Left kidney (tissue), 2 donors: ENCODE data around the gene POU6F2. TPM values are rescaled to one million over a fixed set of nuclear protein-coding genes. Genes with fewer than 3 reads are reported as not detected.

Experiments used
- DNase-seq: peaks from one replicate; pipeline ENCODE4 v3.0.0-alpha.2; 2013
- polyA plus RNA-seq: library from polyadenylated mRNA; unstranded; fragments of 120-200 nt; gene quantifications from one replicate; pipeline ENCODE4 v1.2.1, GENCODE V29; 2013; ENCODE audit not compliant: insufficient read length

POU6F2 gene
- polyA plus RNA-seq, 1 donor: 0.18 TPM

DNA sequence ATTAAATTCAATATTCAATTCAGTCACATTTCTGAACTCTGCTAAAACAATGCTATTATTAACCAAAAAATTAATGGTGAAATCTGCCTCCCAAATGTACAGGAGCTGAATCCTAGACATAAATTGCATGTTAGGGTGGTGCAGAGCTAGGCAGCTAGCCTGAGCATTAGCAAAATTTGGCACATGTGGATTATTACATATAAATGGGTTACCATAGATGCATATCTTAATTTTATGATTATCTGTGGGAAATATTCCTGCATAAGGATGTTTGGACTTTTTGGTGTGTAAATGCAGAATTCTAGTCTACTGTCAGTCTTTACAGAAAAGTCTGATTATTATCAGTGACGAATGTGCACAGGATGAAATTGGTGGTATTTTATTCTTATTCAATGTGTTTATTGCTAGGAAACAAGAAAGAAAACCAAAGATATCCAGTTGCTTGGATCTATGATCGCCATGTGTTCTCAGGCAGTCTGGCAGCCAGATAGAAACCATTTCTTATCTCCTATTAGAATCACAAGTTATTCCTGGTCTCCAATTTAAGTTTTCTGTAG lies 150.7 kb downstream of the POU6F2 start:
- DNase-seq: no peak

DNA sequence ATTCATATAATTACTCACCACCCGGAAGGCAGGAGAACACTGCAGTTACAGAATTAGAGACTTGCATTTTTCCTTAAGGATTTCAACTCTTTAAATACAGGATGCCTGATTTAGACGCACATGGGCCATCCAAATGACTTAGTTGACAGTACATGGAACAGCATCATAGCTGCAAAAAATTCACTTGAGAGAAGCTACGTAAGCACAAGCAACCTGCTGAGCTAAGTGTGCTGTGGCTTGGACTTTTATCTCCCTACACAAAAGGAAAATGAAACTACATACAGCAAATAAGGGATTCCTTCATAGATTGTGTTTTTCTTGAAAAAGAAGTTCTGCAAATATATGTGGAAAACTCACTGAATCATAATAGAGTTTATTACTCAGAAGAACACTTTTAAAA lies 152.6 kb downstream of the POU6F2 start:
- no peak for DNase-seq

DNA sequence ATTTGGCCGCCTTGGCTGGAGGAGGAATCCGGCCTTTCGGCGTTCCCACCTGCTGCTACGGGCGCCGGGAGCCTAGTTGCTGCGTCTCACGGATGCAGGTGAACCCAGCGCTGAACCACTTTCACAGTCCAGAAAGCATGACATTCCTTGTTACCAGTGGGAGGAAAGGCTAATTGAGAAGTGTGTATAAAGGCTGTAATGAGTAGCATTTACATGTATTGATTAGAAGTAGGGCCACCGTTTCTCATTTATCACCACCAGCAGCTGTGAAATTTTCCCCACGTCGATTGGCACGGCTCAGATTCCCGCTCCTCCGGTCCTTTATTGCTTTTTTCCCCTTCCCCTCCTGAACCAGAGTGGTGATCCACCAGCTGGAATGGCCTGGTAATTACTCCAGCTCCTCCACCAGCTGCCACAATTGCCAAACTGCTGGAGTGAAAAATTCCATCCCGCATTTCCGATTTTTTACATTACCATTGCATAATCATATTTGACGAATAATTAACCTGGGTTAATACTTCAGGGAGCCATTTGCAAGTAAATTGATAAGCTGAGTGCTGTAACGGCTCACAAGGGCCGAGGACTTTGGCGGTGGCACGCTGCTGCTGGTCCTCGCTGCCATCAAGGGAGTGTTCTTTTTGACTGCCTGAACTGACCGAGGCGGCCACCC lies 153.3 kb downstream of the POU6F2 start:
- DNase-seq: peak; percentile 26

DNA sequence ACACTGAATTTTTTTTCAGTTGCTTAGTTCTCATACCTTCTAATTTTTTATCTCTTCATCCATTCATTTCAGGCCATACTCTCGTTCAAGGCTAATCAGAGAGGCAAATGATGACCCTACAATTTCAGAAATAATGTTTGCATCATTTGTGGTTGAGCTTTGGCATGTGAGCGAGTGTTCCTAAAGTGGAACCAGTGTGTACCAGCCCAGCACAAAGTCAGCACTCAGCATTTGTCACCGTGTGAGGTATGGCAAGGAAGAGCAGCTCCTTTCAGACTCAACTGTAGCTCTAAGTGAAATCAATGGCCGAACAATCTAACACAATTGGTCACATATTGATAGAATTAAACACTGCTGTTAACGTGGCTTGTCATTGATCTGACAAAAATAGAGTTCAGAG lies 154.6 kb downstream of the POU6F2 start:
- DNase-seq: no peak

DNA sequence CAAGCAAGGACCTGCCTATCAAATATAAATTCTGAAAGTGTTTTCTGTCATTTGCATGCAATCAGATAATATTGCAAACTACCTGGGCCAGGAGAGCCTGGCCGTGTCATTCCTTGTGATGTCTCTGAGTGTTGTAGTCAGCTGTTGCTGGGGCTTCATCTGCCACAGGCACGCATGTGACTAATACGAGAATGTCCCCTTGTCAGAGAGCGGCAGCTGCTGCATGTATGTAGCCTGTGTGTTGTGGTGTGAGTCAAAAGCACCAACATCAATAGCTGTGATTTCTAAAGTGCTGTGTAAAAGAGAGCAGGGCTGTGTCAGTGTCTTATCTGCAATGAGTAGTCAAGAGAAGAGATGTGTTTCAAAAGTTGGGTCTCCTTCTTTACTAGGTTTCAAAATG lies 155.4 kb downstream of the POU6F2 start:
- DNase-seq: no peak

DNA sequence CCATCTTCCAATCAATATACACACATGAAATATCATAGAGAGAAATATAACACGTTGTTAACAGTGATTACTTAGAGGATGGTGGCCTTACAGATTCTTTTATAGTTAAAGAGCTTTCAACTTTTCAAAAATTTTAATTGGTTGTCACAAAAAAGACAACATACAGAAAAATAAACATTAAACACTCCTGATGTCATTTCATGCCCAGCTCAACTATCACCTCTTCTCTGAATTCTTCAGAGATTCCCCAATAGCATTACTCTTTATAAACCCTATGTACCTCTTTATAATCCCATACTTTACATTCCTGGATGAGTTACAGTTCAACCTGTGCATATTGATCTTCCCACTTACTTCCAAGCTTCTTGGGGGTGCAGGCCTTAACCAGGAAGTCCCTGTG lies 159.8 kb downstream of the POU6F2 start:
- no peak for DNase-seq

DNA sequence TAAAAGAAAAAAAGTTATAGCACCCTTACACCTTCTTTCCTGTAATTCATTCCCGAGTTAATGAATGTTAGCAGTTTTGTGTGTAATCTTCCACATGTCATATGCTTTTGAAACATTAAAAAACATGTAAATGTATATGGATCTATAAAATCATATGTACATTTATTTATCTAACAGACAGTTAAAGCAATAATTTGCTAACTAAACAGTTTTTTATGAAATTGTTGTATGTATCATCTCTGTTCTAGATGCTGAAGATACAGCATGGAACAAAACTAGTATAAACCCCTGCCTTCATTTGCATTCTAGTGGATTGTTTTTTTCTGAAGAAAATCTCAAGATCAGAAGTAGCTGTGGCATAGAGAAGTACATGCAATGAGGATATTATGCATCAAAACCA lies 165.0 kb downstream of the POU6F2 start:
- no peak for DNase-seq

DNA sequence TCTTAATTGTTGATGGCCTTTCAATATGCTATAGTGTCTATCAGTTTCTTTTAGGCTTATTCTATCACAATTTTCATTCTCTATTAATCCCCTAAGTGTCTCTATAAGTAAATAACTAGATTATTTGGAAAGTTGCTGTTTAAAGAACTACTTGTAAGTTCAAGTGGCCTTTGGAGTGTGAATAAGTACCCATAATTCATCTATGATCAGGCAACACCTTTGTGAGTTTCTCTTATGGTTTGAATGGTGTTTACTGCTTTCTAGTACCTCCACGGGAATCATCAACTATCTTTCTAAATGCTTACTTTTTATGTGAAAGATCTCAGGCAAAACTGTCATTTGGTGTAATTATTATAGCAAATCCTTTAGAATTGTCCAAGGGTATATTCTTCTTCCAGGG lies 166.7 kb downstream of the POU6F2 start:
- no peak for DNase-seq

DNA sequence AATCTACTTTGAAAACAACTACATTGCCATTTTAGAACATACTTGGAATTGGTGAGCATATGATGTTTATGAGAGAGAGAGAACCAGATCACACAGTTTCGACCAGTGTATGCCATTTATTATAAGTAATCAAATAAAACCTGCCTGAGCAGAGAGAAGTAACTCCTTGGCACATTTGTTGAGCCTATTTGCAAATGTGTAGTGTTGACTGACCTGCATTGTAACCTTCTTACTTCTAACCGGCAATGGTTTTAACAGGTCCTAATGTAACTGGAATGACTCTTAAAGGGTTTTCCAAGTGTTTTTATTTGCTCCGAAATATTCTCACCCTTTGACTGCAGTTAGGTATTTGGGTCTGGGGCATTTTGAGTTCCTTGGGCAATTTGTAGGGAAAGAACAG lies 167.6 kb downstream of the POU6F2 start:
- no peak for DNase-seq

DNA sequence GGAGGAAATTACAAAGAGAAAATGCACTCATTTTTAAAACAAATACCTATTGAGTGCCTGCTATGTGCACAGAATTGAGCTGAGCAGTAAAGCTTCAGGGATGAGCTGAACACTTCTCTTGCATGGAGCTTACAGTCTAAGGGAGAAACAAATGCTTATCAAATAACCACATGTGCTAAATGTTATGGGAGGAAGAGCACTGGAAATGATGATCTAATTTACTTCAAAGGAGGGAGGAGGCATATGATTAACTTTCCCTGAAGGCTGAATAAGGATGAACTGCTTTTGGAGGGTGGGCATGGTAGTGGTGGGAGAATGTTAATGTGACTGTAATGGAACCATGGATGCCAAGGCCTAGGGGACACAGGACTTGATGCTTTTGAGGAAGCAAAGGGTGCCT lies 168.2 kb downstream of the POU6F2 start:
- DNase-seq: no peak

DNA sequence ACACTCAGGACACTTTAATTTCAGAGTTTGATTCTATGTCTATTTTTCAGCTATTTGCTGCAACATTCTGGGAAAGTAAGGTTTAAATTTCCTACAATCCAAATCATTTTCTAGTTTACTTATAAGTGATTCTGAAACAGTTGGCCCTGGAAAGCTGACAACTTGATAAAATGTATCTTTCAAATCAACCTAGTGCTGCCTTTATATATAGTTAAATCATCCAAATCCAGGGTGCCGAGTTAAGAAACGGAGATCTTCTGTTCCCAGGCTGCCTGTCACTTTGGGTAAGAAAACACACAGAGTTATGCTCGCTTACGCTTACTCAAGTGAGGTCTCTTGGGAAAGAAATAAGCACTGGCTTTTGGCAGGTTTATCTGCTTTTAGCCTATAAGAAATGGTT lies 175.0 kb downstream of the POU6F2 start:
- DNase-seq: no peak

DNA sequence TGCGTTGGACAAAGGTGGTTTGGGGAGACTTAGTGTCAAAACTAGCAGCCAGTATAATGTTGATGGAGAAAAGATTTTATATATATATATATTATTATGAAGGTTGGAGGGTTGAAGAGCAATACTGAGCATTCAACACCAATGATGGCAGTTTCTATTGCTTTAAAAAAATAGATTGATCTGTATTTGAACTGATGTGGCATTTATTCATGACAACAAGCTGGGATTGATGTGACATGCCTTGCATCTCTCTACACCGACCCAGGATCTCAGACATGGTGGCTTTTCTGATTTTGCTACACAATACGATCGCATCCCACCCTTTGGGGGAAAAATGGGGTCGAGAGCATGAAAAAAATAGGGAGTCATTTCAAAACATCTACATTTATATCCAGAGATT lies 175.4 kb downstream of the POU6F2 start:
- DNase-seq: no peak

DNA sequence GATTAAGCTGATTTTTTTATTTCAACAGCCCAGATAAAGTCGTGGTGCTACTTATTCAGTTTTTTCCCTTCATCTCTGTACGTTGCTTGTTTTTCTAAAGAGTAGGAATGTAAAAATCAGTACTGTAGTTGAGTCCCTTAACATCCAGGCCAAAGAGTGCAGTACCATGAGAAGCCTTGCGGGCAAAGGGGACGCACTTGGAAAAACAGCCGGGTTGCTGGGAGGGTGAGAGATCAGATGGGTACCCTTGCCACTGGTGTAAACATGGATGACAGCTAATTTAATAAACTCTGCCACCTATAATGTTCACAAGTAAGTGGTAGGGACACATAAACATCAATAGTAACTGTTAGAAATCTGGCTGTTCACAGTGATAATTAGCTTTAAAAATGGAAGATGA lies 175.9 kb downstream of the POU6F2 start:
- DNase-seq: no peak

DNA sequence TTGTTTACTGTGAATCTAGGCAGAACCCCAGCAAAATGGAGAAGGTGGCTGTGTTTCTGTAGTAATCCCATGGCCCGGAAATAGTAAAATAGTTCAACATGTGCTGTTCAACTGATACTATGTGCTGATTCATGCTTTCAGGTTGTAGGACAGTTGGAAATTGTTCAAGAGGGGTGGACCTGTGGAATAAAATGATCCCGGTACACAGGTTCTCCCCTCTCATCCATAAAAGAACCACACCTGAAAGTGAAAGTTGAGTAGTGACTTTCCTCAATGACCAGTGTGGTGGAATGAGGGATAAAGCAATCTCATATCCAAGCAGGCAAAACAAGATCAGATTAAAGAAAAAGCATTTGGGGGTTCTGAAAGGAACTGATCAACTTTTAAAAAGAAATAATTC lies 177.1 kb downstream of the POU6F2 start:
- DNase-seq: no peak

DNA sequence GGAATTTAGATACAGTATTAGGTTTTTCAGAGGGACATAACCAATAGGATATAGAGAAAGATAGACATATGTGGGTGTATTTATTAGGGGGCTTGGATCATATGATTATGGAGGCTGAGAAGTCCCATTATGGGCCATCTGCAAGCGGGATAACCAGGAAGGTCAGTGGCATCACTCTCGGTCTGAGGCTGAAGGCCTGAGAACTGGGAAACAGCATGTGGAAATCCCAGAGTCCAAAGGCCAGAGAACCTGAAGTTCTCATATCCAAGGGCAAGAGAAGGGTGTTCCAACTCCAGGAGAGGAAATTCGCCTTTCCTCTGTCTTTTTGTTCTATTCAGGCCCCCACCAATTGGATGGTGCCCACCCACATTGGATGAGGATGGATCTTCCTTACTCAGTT lies 180.7 kb downstream of the POU6F2 start:
- no peak for DNase-seq

DNA sequence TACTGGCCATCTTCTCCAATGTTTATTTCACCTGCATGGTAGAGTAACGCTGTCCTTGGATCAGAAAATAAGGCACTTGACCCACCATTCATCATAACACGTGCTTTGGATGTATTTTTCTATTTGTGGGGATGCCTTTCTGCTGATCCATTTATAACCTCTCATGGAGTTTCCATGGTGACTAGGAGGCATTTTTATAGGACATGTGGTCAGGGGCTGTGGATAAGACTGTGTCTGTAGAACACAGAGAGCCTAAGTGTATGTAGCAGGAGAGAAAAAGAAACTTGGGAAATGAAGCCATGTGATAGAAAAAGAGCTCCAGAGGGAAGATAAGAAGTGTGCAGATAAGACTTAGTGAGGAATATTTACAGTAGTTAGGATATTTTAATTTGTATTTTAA lies 184.2 kb downstream of the POU6F2 start:
- DNase-seq: no peak

DNA sequence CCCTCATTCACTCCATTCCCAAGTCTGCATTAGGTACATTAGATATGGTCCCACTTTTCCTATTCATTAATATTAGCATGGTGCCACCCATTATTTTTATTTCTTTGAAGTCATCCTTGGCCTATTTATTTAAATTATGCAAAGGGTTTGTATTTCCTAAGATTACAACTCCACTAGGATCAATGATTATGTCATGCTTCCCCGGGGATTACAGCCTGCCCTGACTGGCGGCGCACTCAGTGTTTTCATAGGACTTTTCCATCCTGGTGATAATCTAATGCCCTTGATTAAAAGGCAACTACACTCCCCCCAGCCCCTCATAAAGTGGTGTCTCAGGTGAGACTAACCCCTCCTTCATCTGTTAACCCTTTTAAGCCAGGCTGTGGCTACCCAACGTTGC lies 187.2 kb downstream of the POU6F2 start:
- no peak for DNase-seq

DNA sequence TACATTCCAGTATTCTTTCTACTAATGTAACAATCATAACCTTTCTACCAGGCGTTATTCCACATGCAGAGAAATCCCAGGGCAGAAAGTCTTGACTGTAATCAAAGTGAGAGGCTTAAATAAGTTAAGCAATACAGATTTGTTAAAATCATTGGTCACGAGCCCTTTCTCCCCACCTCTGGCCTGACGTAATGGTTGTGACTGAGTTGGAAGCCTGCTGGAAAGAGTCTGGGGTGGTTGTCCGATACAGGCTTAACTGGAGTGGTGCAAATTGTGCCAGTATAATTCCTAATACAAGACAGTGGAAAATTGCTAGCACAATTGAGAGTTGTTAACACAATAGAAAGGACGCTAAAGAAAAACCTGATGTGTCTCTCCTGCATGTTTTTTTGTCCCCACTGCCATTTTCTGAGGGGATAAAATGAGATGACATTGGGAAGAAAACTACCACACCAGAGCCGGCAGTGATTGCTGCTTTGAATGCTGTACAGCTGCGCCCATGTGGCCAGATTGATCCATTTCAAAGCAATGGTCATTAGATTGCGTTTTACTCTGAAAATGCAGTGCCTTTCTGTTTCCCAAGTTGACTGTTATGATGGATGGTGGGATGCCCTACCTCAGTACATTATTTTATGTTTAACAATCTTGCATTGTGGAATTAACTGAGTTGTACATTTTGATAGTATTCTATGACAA lies 190.8 kb downstream of the POU6F2 start:
- no peak for DNase-seq

DNA sequence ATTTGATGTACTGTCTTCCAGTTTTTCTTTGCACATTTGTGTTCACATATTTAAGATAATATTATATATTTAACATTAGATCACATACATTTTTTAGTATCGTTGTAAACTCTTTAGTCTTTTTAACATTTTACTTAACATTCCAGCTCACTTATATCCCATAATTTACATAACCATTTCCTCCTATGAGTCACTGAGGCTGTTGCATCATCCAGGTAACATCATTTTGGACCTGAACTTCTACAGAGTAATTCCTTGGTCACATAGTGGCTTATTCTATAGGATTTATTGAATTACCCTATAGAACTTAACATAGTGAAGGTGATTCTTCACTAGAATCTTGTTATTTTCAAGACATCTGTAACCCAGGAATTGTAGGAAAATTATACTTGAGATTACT lies 194.4 kb downstream of the POU6F2 start:
- DNase-seq: no peak

DNA sequence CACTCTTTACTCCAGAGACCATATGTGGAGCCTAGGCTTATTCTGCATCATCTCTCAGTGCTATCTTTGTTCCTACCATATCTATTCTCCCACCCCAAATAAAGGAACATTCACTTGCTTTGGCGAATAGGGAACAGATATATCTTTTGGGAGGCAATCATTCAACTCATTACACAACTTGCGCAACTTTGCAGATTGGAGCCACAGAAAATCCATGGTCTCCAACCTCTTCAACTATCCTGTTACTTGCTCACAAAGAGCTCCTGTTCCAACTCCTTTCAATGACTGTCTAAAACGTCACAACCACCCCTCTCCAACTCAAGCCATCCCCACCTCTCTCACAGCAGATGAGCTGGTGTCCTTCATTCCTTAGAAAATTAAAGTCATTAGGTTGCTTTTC lies 203.7 kb downstream of the POU6F2 start:
- DNase-seq: no peak

DNA sequence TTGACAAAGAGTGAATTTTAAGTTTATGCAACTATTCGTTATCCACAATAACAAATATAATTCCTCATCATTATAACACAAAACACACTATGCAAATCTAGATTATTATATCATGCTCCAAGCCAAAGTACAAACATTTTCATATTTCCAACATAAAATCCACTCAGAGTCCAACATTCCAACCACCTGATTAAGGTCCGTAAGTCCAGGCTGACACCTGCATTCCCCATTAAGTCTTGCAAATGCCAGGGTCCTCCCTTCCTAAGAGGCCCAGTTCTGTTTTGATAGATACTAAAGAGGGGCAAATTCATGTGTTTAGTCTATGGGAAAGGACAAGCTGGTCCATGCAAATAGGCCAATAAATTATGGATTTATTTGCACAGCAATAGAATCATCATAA lies 206.1 kb downstream of the POU6F2 start:
- no peak for DNase-seq

DNA sequence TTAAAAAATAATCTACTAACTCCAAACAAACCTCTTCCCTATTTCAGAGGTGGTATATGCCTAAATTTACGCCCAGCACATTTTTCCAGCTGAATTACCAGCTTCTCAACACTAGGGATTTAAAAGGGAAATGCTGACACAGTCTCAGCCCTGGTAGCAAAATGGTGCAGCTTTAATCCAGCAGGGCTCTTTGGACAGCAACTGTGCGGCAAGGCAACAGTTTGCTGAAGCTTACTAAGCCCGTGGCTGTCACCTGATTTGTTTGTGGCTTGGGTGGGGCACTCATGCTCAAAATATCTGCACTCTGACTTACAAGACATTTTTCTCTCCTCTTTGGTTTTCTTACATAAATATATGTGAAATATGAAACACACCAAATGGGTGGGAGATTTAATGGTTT lies 206.7 kb downstream of the POU6F2 start:
- no peak for DNase-seq

DNA sequence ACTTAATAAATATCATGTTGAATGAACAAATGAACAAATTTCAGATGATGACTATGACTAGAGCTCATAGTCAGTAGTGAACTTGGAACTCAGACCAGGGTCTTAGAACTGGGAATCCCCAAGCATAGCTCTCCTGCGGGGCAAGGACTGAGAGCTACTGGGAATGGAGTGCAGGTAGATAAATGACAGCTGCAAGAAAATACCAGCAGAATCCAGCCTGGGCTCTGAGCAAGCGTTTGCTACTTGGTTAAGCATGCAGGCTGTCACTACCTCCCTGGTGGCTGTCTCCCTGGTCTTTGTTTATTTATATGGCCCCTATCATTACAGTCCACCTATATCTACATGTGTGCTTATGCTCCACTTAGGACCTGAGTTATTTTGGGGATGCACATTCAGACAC lies 208.4 kb downstream of the POU6F2 start:
- DNase-seq: no peak

DNA sequence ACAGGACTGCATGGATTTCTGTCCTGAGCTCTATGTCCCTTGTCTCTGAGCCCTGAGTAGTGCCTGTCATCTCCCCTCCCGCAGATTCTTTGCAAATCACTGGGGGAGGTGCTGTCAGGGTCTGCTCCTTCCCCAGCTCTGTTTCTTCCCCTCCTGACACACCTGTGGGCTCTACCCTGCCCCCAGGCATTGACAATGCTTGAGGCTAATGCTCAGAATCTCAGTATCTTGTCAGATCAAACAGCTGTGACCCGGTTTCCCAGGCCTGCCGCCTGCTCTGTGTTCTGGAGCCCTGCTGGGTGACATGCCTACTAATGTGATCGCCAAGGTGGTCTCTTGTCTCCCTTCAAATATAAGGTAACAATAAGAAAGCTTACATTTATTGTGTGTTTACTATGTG lies 209.0 kb downstream of the POU6F2 start:
- DNase-seq: no peak
